ENCODE results near the gene ZNF358.
A peak's percentile ranks its signal among the peaks of the same experiment; 100 is the strongest.

The ZNF358 gene

GRCh38 chr19:7515110-7515644 is 726 bp upstream of the ZNF358 start:
- Histone ChIP-seq H3K27me3 (ENCODE audit: insufficient read depth, low read length) (peaks cover 14% of the 10 kb centered on the region; the same call in 1 of the 2 replicates), H3K9ac (ENCODE audit: low read length) (no peak overlapping the region; the same call in 1 of the 2 replicates), H3K27ac (ENCODE audit: low read depth, low read length, poor library complexity, severe bottlenecking) (no peak overlapping the region), H3F3A (ENCODE audit: insufficient read depth, low read length) (no peaks in the 10 kb centered on the region), H3K36me3 (ENCODE audit: insufficient read depth, low read length) (no peaks in the 10 kb centered on the region), H4K20me1 (ENCODE audit: insufficient read depth, low read length) (no peaks in the 10 kb centered on the region), H3K9me2 (ENCODE audit: low read depth, low read length) (no peaks in the 10 kb centered on the region), H3K4me2 (ENCODE audit: low read length) (peak overlapping the region; percentile 46; the same call in 1 of the 2 replicates), H2AFZ (ENCODE audit: low read length) (no peak overlapping the region), H3K9me3 (ENCODE audit: low read length) (no peaks in the 10 kb centered on the region), H3K79me2 (ENCODE audit: insufficient read depth, low read length) (no peaks in the 10 kb centered on the region), H3K4me1 (ENCODE audit: insufficient read depth, low read length, severe bottlenecking) (no peaks in the 10 kb centered on the region), H3K4me3 (ENCODE audit: low read depth, low read length, poor library complexity, severe bottlenecking) (no peak overlapping the region)
- TF ChIP-seq EZH2 (IDR thresholded peaks at IDR 0.05; ENCODE audit: borderline replicate concordance, low read length) (no peak), CTCF (IDR thresholded peaks at IDR 0.05; ENCODE audit: low read length) (no peak)

DNA sequence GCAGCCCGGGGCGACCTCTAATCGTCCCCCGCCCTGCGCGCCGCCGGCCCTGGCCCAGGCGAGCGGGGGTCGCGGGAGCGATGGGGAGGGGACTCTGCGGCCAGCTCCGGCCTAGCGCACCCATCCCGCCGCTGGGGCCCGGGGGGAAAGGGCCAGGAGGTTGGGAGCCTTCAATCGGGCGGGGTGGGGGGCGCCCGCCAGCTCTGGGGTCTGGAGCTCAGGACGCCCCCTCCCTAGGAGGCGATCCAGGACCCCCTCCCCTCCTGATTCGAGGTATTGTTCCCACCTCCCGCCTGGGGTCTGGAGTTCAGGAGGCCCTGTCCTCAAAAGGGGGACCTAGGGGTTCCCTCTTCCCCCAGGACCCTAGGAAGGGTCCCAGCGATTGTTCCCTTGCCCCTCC is 430 bp downstream of the ZNF358 start:
- Histone ChIP-seq H3K36me3 (ENCODE audit: insufficient read depth, low read length) (no peaks in the 10 kb centered on the region), H3K4me1 (ENCODE audit: insufficient read depth, low read length, severe bottlenecking) (no peaks in the 10 kb centered on the region), H3K9me3 (ENCODE audit: low read length) (no peaks in the 10 kb centered on the region), H2AFZ (ENCODE audit: low read length) (no peak overlapping the region), H3K4me3 (ENCODE audit: low read depth, low read length, poor library complexity, severe bottlenecking) (peak overlapping the region; percentile 19), H3K27me3 (ENCODE audit: insufficient read depth, low read length) (peaks cover 14% of the 10 kb centered on the region; the same call in 1 of the 2 replicates), H3K9me2 (ENCODE audit: low read depth, low read length) (no peaks in the 10 kb centered on the region), H3K27ac (ENCODE audit: low read depth, low read length, poor library complexity, severe bottlenecking) (no peak overlapping the region), H3K9ac (ENCODE audit: low read length) (no peak overlapping the region; the same call in 1 of the 2 replicates), H4K20me1 (ENCODE audit: insufficient read depth, low read length) (no peaks in the 10 kb centered on the region), H3F3A (ENCODE audit: insufficient read depth, low read length) (no peaks in the 10 kb centered on the region), H3K4me2 (ENCODE audit: low read length) (no peak overlapping the region), H3K79me2 (ENCODE audit: insufficient read depth, low read length) (no peaks in the 10 kb centered on the region)
- no peak for TF ChIP-seq EZH2 (IDR thresholded peaks at IDR 0.05; ENCODE audit: borderline replicate concordance, low read length)
- no peak for TF ChIP-seq CTCF (IDR thresholded peaks at IDR 0.05; ENCODE audit: low read length)

GRCh38 chr19:7516878-7517277 is 975 bp downstream of the ZNF358 start:
- no peak overlapping the region for H3K4me3 ChIP-seq (ENCODE audit: low read depth, low read length, poor library complexity, severe bottlenecking)
- H3K36me3 ChIP-seq (ENCODE audit: insufficient read depth, low read length) = no peaks in the 10 kb centered on the region
- no peak overlapping the region for H2AFZ ChIP-seq (ENCODE audit: low read length)

More at GRCh38 chr19:7516878-7517277, 975 bp downstream of the ZNF358 start:
- peaks cover 14% of the 10 kb centered on the region; the same call in 1 of the 2 replicates for H3K27me3 ChIP-seq (ENCODE audit: insufficient read depth, low read length)
- H3F3A ChIP-seq (ENCODE audit: insufficient read depth, low read length) = no peaks in the 10 kb centered on the region
- H4K20me1 ChIP-seq (ENCODE audit: insufficient read depth, low read length) = no peaks in the 10 kb centered on the region
- H3K9ac ChIP-seq (ENCODE audit: low read length) = no peak overlapping the region
- H3K9me2 ChIP-seq (ENCODE audit: low read depth, low read length) = no peaks in the 10 kb centered on the region
- H3K79me2 ChIP-seq (ENCODE audit: insufficient read depth, low read length) = no peaks in the 10 kb centered on the region
- TF ChIP-seq CTCF (IDR thresholded peaks at IDR 0.05; ENCODE audit: low read length) (no peak), EZH2 (IDR thresholded peaks at IDR 0.05; ENCODE audit: borderline replicate concordance, low read length) (no peak)
- no peaks in the 10 kb centered on the region for H3K9me3 ChIP-seq (ENCODE audit: low read length)
- H3K27ac ChIP-seq (ENCODE audit: low read depth, low read length, poor library complexity, severe bottlenecking) = no peak overlapping the region
- no peak overlapping the region for H3K4me2 ChIP-seq (ENCODE audit: low read length)
- H3K4me1 ChIP-seq (ENCODE audit: insufficient read depth, low read length, severe bottlenecking) = peaks cover 2% of the 10 kb centered on the region
